Measurements from ENCODE around the gene FLT3. TPM values are rescaled to one million over a fixed set of nuclear protein-coding genes. Genes with fewer than 3 reads are reported as not detected.

The FLT3 gene
- polyA plus RNA-seq, 1 of the 3 experiments (the other 2 are of a cell fraction): not detected

DNA sequence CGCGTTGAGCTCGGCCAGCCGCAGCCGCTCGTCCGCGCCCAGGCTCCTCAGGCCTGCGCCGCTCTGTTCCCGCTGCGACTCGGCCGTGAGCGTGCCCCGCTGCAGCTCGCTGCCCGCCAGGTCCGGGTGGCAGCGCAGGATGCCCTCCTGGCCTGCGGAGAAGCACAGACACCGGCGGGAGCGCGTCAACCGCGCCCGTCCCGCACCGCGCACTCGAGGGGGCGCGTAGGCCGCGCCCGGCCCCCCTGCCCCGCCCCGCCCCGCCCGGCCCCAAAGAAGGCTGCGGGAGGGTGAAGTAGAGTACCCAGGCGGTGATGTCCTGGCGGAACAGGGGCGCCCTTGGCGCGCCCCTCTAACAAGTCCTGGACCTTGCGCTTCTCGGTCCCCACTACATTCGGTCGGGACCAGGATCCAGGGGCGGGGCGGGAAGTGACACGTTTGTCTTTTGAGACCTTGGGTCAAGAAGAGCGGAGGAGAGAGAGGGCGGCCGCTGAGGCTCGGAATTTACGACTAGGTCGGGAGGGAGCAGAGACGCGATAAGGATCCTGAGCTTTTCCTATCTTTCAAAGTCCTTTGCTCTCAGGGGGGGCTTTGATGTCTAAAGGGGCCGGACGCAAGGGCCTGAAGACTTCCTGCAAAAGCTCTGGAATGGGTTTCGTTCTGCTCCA, 121.9 kb downstream of the FLT3 start:
- no peaks in the 10 kb centered on the region for H3K79me2 ChIP-seq (ENCODE audit: insufficient read depth)
- 4% methylated on average over 16 of the region's 65 CpGs for WGBS (ENCODE audit: low lambda C conversion rate)
- H3F3A ChIP-seq (replicated peaks; ENCODE audit: insufficient read depth): no peaks in the 10 kb centered on the region
- H2AFZ ChIP-seq (ENCODE audit: low read depth): no peak overlapping the region
- no peaks in the 10 kb centered on the region for H3K4me1 ChIP-seq (ENCODE audit: control insufficient read depth in 1 of 2, insufficient read depth in 2 of 2, low read depth in 1 of 2, low read length in 1 of 2)
- no peaks in the 10 kb centered on the region for H3K9me2 ChIP-seq
- no peak overlapping the region for H3K4me3 ChIP-seq (ENCODE audit: low read depth in 2 of 2, low read length in 1 of 2)
- no peak for TF ChIP-seq FOXJ3 (CRISPR knock-in tag; IDR thresholded peaks at IDR 0.05)
- TF ChIP-seq TAF1 (IDR thresholded peaks at IDR 0.05; ENCODE audit: borderline replicate concordance, low read depth, low read length): no peak
- no peaks in the 10 kb centered on the region for H4K20me1 ChIP-seq (ENCODE audit: insufficient read depth)
- no peak overlapping the region for H3K27ac ChIP-seq (ENCODE audit: low read depth in 2 of 2, low read length in 1 of 2)
- POLR2A ChIA-PET: no interaction called here
- H3K9ac ChIP-seq: no peak overlapping the region
- peaks cover 98% of the 10 kb centered on the region for H3K27me3 ChIP-seq (ENCODE audit: insufficient read depth)
- CTCF ChIA-PET: interaction anchor here (0.8 to 3.5 kb wide), 4 partner anchors 25 to 617 kb away, joined by 3 to 15 read pairs (median 5); no protein-coding TSS in a partner anchor
- DNase-seq: no peak
- H3K36me3 ChIP-seq (replicated peaks in 1 of 2; ENCODE audit: control insufficient read depth in 1 of 2, insufficient read depth in 2 of 2, low read length in 1 of 2): no peaks in the 10 kb centered on the region
- H3K4me2 ChIP-seq: no peak overlapping the region
- no peaks in the 10 kb centered on the region for H3K9me3 ChIP-seq

DNA sequence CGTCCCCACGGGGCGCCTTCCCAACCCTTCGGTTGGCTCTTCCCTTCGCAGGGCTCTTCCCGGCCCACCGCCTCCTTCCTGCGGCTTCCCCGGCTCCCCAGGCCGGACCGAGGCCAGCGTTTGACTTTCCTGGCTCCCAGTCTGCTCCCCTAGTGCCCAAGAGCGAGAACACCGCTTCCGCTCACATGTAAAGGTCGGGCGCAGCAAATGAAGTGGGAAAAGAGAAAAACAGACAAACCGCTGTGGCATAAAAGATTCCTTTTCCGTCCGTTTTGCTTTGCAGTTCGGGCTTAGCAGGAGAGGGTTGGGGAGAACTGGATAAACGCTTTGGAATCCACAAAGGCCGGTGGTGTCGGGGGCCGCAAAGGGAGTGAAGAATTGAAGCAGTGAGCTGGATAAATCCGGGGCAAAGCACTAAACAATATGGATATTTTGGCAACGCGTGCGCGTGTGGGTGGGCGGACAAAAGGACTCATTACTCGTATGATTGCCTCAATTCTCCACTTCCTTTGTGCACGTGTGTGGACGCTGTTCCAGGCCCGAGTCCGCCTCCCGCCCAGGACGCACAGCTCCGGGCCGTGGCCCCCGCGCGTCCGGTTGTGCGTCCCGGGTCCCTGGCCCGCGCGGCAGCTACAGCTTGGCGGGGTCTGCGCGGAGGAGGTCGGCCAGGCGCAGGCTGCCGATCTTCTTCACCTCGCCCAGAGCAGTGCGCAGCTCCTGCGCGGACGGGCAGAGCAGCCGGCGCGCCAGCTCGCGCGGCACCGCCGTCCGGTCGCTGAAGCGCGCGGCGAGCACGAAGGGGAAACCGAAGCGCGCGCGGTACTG, 122.7 kb downstream of the FLT3 start:
- TF ChIP-seq, protein P1, sequence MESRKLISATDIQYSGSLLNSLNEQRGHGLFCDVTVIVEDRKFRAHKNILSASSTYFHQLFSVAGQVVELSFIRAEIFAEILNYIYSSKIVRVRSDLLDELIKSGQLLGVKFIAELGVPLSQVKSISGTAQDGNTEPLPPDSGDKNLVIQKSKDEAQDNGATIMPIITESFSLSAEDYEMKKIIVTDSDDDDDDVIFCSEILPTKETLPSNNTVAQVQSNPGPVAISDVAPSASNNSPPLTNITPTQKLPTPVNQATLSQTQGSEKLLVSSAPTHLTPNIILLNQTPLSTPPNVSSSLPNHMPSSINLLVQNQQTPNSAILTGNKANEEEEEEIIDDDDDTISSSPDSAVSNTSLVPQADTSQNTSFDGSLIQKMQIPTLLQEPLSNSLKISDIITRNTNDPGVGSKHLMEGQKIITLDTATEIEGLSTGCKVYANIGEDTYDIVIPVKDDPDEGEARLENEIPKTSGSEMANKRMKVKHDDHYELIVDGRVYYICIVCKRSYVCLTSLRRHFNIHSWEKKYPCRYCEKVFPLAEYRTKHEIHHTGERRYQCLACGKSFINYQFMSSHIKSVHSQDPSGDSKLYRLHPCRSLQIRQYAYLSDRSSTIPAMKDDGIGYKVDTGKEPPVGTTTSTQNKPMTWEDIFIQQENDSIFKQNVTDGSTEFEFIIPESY (IDR thresholded peaks at IDR 0.05; ENCODE audit: borderline replicate concordance, low read depth): no peak
- no peak for TF ChIP-seq JUND (IDR thresholded peaks at IDR 0.05)
- TF ChIP-seq, protein P2, sequence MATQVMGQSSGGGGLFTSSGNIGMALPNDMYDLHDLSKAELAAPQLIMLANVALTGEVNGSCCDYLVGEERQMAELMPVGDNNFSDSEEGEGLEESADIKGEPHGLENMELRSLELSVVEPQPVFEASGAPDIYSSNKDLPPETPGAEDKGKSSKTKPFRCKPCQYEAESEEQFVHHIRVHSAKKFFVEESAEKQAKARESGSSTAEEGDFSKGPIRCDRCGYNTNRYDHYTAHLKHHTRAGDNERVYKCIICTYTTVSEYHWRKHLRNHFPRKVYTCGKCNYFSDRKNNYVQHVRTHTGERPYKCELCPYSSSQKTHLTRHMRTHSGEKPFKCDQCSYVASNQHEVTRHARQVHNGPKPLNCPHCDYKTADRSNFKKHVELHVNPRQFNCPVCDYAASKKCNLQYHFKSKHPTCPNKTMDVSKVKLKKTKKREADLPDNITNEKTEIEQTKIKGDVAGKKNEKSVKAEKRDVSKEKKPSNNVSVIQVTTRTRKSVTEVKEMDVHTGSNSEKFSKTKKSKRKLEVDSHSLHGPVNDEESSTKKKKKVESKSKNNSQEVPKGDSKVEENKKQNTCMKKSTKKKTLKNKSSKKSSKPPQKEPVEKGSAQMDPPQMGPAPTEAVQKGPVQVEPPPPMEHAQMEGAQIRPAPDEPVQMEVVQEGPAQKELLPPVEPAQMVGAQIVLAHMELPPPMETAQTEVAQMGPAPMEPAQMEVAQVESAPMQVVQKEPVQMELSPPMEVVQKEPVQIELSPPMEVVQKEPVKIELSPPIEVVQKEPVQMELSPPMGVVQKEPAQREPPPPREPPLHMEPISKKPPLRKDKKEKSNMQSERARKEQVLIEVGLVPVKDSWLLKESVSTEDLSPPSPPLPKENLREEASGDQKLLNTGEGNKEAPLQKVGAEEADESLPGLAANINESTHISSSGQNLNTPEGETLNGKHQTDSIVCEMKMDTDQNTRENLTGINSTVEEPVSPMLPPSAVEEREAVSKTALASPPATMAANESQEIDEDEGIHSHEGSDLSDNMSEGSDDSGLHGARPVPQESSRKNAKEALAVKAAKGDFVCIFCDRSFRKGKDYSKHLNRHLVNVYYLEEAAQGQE (IDR thresholded peaks at IDR 0.05; ENCODE audit: low read depth, low read length): no peak
- TF ChIP-seq, protein P3, sequence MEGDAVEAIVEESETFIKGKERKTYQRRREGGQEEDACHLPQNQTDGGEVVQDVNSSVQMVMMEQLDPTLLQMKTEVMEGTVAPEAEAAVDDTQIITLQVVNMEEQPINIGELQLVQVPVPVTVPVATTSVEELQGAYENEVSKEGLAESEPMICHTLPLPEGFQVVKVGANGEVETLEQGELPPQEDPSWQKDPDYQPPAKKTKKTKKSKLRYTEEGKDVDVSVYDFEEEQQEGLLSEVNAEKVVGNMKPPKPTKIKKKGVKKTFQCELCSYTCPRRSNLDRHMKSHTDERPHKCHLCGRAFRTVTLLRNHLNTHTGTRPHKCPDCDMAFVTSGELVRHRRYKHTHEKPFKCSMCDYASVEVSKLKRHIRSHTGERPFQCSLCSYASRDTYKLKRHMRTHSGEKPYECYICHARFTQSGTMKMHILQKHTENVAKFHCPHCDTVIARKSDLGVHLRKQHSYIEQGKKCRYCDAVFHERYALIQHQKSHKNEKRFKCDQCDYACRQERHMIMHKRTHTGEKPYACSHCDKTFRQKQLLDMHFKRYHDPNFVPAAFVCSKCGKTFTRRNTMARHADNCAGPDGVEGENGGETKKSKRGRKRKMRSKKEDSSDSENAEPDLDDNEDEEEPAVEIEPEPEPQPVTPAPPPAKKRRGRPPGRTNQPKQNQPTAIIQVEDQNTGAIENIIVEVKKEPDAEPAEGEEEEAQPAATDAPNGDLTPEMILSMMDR (IDR thresholded peaks at IDR 0.05): no peak
- no peak for TF ChIP-seq MXI1 (IDR thresholded peaks at IDR 0.05; ENCODE audit: low read depth, low read length)
- TF ChIP-seq TEAD4 (IDR thresholded peaks at IDR 0.05; ENCODE audit: borderline replicate concordance, insufficient read depth): no peak
- no peak for TF ChIP-seq YY1 (IDR thresholded peaks at IDR 0.05; ENCODE audit: low read depth)
- TF ChIP-seq NRF1 (IDR thresholded peaks at IDR 0.05; ENCODE audit: low read depth, low read length): no peak
- no peak for TF ChIP-seq EZH2phosphoT487 (IDR thresholded peaks at IDR 0.05; ENCODE audit: borderline replicate concordance, low read depth)
- TF ChIP-seq GABPA (IDR thresholded peaks at IDR 0.05; ENCODE audit: low read depth): no peak
- TF ChIP-seq RFX5 (IDR thresholded peaks at IDR 0.05; ENCODE audit: low read length): no peak
- H3K79me2 ChIP-seq (ENCODE audit: insufficient read depth): no peaks in the 10 kb centered on the region
- H3K9me3 ChIP-seq: no peaks in the 10 kb centered on the region
- H3K4me1 ChIP-seq (ENCODE audit: control insufficient read depth in 1 of 2, insufficient read depth in 2 of 2, low read depth in 1 of 2, low read length in 1 of 2): no peaks in the 10 kb centered on the region
- H3K27ac ChIP-seq (ENCODE audit: low read depth in 2 of 2, low read length in 1 of 2): no peak overlapping the region
- no peaks in the 10 kb centered on the region for H4K20me1 ChIP-seq (ENCODE audit: insufficient read depth)
- H3K4me2 ChIP-seq: no peak overlapping the region
- H3K9ac ChIP-seq: no peak overlapping the region
- H3K4me3 ChIP-seq (ENCODE audit: low read depth in 2 of 2, low read length in 1 of 2): no peak overlapping the region
- no peak overlapping the region for H2AFZ ChIP-seq (ENCODE audit: low read depth)
- no peaks in the 10 kb centered on the region for H3K9me2 ChIP-seq
- no peak for DNase-seq
- H3K27me3 ChIP-seq (ENCODE audit: insufficient read depth): peaks cover 98% of the 10 kb centered on the region
- POLR2A ChIA-PET: no interaction called here
- CTCF ChIA-PET: interaction anchor here (0.8 to 3.5 kb wide), 5 partner anchors 24 to 616 kb away, joined by 3 to 15 read pairs (median 4); no protein-coding TSS in a partner anchor
- no peaks in the 10 kb centered on the region for H3K36me3 ChIP-seq (replicated peaks in 1 of 2; ENCODE audit: control insufficient read depth in 1 of 2, insufficient read depth in 2 of 2, low read length in 1 of 2)
- no peaks in the 10 kb centered on the region for H3F3A ChIP-seq (replicated peaks; ENCODE audit: insufficient read depth)
- WGBS (ENCODE audit: low lambda C conversion rate): 5% methylated on average over 34 of the region's 80 CpGs
